Stomach (tissue), 9 donors: ENCODE results near the gene TSPAN16. TPM values are rescaled to one million over a fixed set of nuclear protein-coding genes. Genes with fewer than 3 reads are reported as not detected.

Experiments used
- DNase-seq, 2 donors: peaks; one replicate each; pipeline versions ENCODE4 v3.0.0 to v3.0.0-alpha.2; 2013 to 2019
- H3K27ac ChIP-seq, 5 donors: fragments of 200-600 bp in 4 of 5; sonication (generic) in 4 of 5; one replicate each; pipeline ENCODE4 v1.5.1; 2013 to 2019; ENCODE audit warnings: mild to moderate bottlenecking in 1 of 5, moderate library complexity in 1 of 5
- H3K27me3 ChIP-seq, 3 donors: fragments of 200-600 bp; sonication (generic); one replicate each; pipeline ENCODE4 v1.5.1; 2017 to 2019; ENCODE audit warnings: mixed run types in 1 of 3
- H3K36me3 ChIP-seq, 4 donors: fragments of 200-600 bp; sonication (generic); 1 replicate in 3 of 4; 2 replicates in 1 of 4; pipeline ENCODE4 v1.5.1; 2016 to 2019
- H3K4me1 ChIP-seq, 4 donors: fragments of 200-600 bp; sonication (generic); one replicate each; pipeline ENCODE4 v1.5.1; 2016 to 2019
- H3K4me3 ChIP-seq, 4 donors: fragments of 200-600 bp; sonication (generic) in 3 of 4; one replicate each; pipeline ENCODE4 v1.5.1; 2016 to 2019; ENCODE audit warnings: mild to moderate bottlenecking in 1 of 4
- H3K9me3 ChIP-seq, 4 donors: fragments of 200-600 bp; sonication (generic); one replicate each; pipeline ENCODE4 v1.5.1; 2016 to 2019
- EP300 ChIP-seq: sonication (generic); formaldehyde crosslinking; IDR thresholded peaks from one replicate; pipeline ENCODE4 v1.6.1; 2017; ENCODE audit warnings: antibody characterized with exemption
- POLR2A ChIP-seq, 4 donors: fragments of 450-650 bp; IDR thresholded peaks; one replicate each; pipeline ENCODE4 v1.6.1; 2016; ENCODE audit warnings: antibody characterized with exemption in 4 of 4, control low read depth in 2 of 4, mild to moderate bottlenecking in 1 of 4, moderate library complexity in 1 of 4
- POLR2AphosphoS5 ChIP-seq, 3 donors: sonication (generic); formaldehyde crosslinking; IDR thresholded peaks; one replicate each; pipeline ENCODE4 v1.6.1; 2016; ENCODE audit warnings: antibody characterized with exemption in 3 of 3
- WGBS, 5 donors: extraction: QIAGEN DNeasy Blood & Tissue Kit in 3 of 5; methylation state at CpG; one replicate each; pipeline versions ENCODE4 v1.1.5 to v1.1.7; 2013 to 2018; 5-methylcytosine and 5-hydroxymethylcytosine counted together
- intact Hi-C: fragments of 100-400 bp; cut with DNase I; formaldehyde crosslinking; loops from one replicate; pipeline ENCODE4 v1.15.1; 2023; ENCODE audit warnings: low total_unique reads
- polyA plus RNA-seq, 3 donors: library from polyadenylated mRNA; stranded (reverse); fragments of 200-250 nt; gene quantifications; one replicate each; pipeline ENCODE4 v1.2.3, GENCODE V29; 2013
- total RNA-seq, 5 donors: library from RNA; depleted of rRNA; stranded (reverse); fragments of >200 nt; gene quantifications; one replicate each; pipeline versions ENCODE4 v1.1.0 to v1.2.3, GENCODE V29; 2014 to 2016
- TF ChIP-seq, protein P1 (sequence below), 7 experiments: fragments of 450-650 bp in 4 of 7; fragments of 200-600 bp in 3 of 7; sonication (generic) in 3 of 7; IDR thresholded peaks; one replicate each; pipeline ENCODE4 v1.5.1; 2016 to 2019; ENCODE audit warnings: antibody characterized with exemption in 7 of 7, control low read depth in 2 of 7, mild to moderate bottlenecking in 1 of 7
- donor health status: healthy with polysubstance abuse.
- donor health status: Bipolar disorder and iron deficiency.
- donor health status: healthy.

Gene TSPAN16
- total and polyA plus RNA-seq, 8 donors: not detected

DNA sequence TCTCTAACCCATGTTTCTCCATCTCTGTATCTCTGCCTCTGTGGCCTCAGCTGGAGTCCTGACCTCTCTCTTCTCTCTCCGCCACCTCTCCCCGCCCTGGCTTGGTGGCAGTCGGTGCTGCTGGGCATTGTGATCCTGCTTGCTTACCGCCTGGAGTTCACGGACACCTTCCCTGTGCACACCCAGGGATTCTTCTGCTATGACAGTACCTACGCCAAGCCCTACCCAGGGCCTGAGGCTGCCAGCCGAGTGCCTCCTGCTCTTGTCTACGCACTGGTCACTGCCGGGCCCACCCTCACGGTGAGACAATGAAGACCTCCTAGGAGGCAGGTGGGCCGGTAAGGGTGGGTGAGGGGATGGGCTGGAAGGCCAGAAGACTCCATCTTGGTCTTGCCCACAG, 63.5 kb downstream of the TSPAN16 start:
- no peak for DNase-seq
- H3K9me3 ChIP-seq: no peaks in the 10 kb centered on the region
- no peak for TF ChIP-seq POLR2A (IDR thresholded peaks at IDR 0.05)
- TF ChIP-seq POLR2AphosphoS5 (IDR thresholded peaks at IDR 0.05): no peak
- TF ChIP-seq EP300: no peak
- TF ChIP-seq, protein P1, sequence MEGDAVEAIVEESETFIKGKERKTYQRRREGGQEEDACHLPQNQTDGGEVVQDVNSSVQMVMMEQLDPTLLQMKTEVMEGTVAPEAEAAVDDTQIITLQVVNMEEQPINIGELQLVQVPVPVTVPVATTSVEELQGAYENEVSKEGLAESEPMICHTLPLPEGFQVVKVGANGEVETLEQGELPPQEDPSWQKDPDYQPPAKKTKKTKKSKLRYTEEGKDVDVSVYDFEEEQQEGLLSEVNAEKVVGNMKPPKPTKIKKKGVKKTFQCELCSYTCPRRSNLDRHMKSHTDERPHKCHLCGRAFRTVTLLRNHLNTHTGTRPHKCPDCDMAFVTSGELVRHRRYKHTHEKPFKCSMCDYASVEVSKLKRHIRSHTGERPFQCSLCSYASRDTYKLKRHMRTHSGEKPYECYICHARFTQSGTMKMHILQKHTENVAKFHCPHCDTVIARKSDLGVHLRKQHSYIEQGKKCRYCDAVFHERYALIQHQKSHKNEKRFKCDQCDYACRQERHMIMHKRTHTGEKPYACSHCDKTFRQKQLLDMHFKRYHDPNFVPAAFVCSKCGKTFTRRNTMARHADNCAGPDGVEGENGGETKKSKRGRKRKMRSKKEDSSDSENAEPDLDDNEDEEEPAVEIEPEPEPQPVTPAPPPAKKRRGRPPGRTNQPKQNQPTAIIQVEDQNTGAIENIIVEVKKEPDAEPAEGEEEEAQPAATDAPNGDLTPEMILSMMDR (IDR thresholded peaks at IDR 0.05): no peak
- peaks cover 8 to 71% (median 50%) of the 10 kb centered on the region in 4 donors for H3K36me3 ChIP-seq
- WGBS, 5 donors: 82 to 92% (median 87%) methylated on average over 11 of the region's 11 CpGs
- H3K4me3 ChIP-seq: no peak overlapping the region
- peaks cover 12 to 42% (median 34%) of the 10 kb centered on the region in 4 donors for H3K4me1 ChIP-seq
- H3K27ac ChIP-seq: no peak overlapping the region
- intact Hi-C loops: no loop called here
- no peaks in the 10 kb centered on the region for H3K27me3 ChIP-seq

DNA sequence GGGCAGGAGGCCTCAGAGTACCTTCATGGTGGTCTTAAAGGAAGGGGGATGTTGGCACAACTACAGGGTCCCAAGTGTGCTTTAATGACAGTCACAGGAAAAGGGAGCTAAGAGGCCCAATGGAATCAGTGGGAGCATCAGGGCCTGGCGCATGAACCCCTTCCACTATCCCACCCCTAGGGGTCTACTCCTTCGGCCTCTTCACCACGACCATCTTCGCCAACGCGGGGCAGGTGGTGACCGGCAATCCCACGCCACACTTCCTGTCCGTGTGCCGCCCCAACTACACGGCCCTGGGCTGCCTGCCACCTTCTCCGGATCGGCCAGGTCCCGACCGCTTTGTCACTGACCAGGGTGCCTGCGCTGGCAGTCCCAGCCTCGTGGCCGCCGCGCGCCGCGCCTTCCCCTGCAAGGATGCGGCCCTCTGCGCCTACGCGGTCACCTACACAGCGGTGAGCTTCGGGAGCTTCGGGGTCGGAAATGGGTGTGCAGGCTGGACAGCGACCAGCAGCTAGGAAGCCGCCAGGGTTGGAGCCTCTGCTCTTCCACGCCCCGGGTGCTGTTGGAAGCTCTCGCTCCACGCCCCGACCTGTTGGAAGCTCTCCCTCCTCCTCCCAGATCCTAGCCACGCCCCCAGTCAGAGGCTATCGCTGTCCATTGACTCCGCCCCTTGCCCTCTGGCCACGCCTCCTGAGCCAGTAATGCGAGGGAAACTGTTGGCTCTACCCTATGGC, 65.2 kb downstream of the TSPAN16 start:
- TF ChIP-seq POLR2A (IDR thresholded peaks at IDR 0.05) (no peak), EP300 (no peak), POLR2AphosphoS5 (IDR thresholded peaks at IDR 0.05) (peak in 1 of 3 donors; percentile 12)
- TF ChIP-seq, protein P1 (IDR thresholded peaks at IDR 0.05): no peak
- H3K27me3 ChIP-seq: no peaks in the 10 kb centered on the region
- no peaks in the 10 kb centered on the region for H3K9me3 ChIP-seq
- WGBS, 5 donors: 30 to 51% (median 32%) methylated on average over 25 to 43 of the region's 43 CpGs
- H3K4me1 ChIP-seq: peaks cover 3 to 27% (median 18%) of the 10 kb centered on the region in 4 donors
- H3K27ac ChIP-seq: peak overlapping the region in 1 of 5 donors; percentile 39
- peak; percentile 88 to 93 for DNase-seq
- intact Hi-C loops: no loop called here
- H3K4me3 ChIP-seq: peak overlapping the region in 3 of 4 donors; percentile 6 to 37 (median 26)
- peaks cover 12 to 89% (median 68%) of the 10 kb centered on the region in 4 donors for H3K36me3 ChIP-seq

DNA sequence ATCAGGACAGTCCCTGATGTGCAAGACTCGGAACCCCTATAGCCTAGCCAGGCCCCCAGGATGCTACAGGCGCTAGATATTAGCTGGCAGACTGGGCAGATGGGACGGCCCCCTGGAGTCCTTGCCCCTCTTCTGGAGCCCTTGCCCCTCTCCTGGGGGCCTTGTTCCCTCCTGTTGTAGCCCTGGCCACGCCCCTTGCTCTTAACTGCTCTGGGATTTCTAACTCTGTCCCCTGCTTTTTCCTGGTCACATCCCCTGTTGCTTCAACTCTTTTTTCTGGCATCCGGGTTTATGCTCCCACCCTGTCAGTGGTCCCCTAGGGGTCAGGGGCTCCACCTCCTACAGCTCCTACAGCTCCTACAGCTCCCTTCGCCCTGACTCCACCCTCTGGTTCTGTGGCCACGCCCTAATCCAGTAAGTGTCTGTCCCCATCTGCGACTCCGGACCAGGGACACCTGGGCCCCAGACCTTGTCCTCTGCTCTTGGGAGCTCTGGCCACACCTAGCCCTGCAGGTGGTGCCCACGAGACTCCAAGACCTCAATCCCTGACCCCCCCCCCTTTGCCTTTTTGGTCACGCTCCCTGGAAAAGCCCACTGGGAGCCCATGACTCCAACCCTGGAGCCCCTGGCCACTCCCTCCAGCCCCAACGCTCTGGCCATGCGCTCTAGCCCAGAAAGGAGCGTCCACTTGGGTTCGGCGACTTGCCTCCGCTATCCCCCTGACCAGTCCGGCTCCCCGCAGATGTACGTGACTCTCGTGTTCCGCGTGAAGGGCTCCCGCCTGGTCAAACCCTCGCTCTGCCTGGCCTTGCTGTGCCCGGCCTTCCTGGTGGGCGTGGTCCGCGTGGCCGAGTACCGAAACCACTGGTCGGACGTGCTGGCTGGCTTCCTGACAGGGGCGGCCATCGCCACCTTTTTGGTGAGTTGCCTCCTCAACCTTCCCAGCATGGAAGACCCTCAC, 66.1 kb downstream of the TSPAN16 start:
- peaks cover 12 to 93% (median 72%) of the 10 kb centered on the region in 4 donors for H3K36me3 ChIP-seq
- H3K4me3 ChIP-seq: peak overlapping the region in 1 of 4 donors; percentile 37
- H3K4me1 ChIP-seq: peaks cover 0 to 18% (median 12%) of the 10 kb centered on the region in 4 donors
- H3K27ac ChIP-seq: no peak overlapping the region
- no peaks in the 10 kb centered on the region for H3K27me3 ChIP-seq
- DNase-seq: peak in 1 of 2 donors; percentile 52
- 59 to 69% (median 62%) methylated on average over 34 to 35 of the region's 35 CpGs for WGBS, 5 donors
- TF ChIP-seq EP300 (no peak), POLR2AphosphoS5 (IDR thresholded peaks at IDR 0.05) (no peak), POLR2A (IDR thresholded peaks at IDR 0.05) (no peak)
- TF ChIP-seq, protein P1 (IDR thresholded peaks at IDR 0.05): no peak
- no peaks in the 10 kb centered on the region for H3K9me3 ChIP-seq
- intact Hi-C loops: no loop called here

DNA sequence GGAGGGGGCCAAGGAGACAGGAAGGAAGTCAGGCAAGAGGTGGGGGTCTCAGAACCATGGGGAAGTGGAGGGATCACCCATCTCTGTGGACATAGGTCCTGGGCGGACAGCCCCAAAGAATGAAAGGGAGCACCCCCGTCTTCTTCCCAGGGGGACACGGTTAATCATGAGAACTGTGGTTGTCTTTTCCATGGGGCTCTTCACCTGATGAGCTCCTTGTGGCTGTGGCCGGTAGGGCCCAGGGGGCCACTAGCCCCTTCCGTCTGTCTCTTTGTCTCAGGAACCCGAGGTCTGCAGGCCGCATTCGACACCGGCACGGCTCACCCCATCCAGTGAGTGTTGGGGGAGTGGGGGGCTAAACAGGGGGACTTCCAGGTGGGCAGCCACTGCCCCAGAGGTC, 67.9 kb downstream of the TSPAN16 start:
- 93 to 98% (median 93%) methylated on average over 10 of the region's 10 CpGs for WGBS, 5 donors

More for the DNA sequence above, 67.9 kb downstream of the TSPAN16 start:
- intact Hi-C loops: no loop called here
- no peak overlapping the region for H3K27ac ChIP-seq
- no peaks in the 10 kb centered on the region for H3K27me3 ChIP-seq
- no peaks in the 10 kb centered on the region for H3K9me3 ChIP-seq
- TF ChIP-seq, protein P1 (IDR thresholded peaks at IDR 0.05): no peak
- TF ChIP-seq EP300: no peak
- no peak for TF ChIP-seq POLR2A (IDR thresholded peaks at IDR 0.05)
- no peak for TF ChIP-seq POLR2AphosphoS5 (IDR thresholded peaks at IDR 0.05)
- no peak overlapping the region for H3K4me3 ChIP-seq
- H3K36me3 ChIP-seq: peaks cover 12 to 94% (median 83%) of the 10 kb centered on the region in 4 donors
- peaks cover 0 to 14% (median 12%) of the 10 kb centered on the region in 4 donors for H3K4me1 ChIP-seq
- no peak for DNase-seq
